CD4-positive, alpha-beta T cell treated with Interleukin-6 for 4 hours (primary cell): ENCODE data around the gene SRRM3.
"Not testable (repeated sequence)": the region's sequence is repeated elsewhere in the genome, so short reads cannot be mapped to it uniquely, and the experiment has no call there.

ENCODE experiments used
- DNase-seq: peaks from one replicate; pipeline ENCODE4 v3.0.0-alpha.2; 2020; ENCODE audit warnings: mixed read lengths

SRRM3 gene

GRCh38 chr7:76292911-76293310, 91.2 kb downstream of the SRRM3 start:
- not testable (repeated sequence) for DNase-seq

GRCh38 chr7:76293407-76293901, 91.8 kb downstream of the SRRM3 start:
- no peak for DNase-seq

- no peak for DNase-seq
Measured at GRCh38 chr7:76294344-76295024, 92.8 kb downstream of the SRRM3 start.

GRCh38 chr7:76296743-76297740, 95.3 kb downstream of the SRRM3 start:
- DNase-seq, result no peak

- no peak for DNase-seq
Measured at GRCh38 chr7:76300166-76300731, 98.6 kb downstream of the SRRM3 start.

- no peak for DNase-seq
Measured at GRCh38 chr7:76301000-76301399, 99.3 kb downstream of the SRRM3 start.

GRCh38 chr7:76302347-76303201, 100.9 kb downstream of the SRRM3 start, which contains the start of gene HSPB1:
HSPB1 (plus strand) TSS chr7:76302673; CDS start chr7:76302713, 40 bp downstream.
- peak; percentile 83 for DNase-seq

- DNase-seq, result peak; percentile 86
Measured at GRCh38 chr7:76303202-76304147, 101.8 kb downstream of the SRRM3 start.

- DNase-seq, result no peak
Measured at GRCh38 chr7:76304888-76305375, 103.2 kb downstream of the SRRM3 start.

- not testable (repeated sequence) for DNase-seq
Measured at GRCh38 chr7:76308874-76309273, 107.2 kb downstream of the SRRM3 start.

- not testable (repeated sequence) for DNase-seq
Measured at GRCh38 chr7:76309341-76310101, 107.8 kb downstream of the SRRM3 start.

- DNase-seq, result no peak
Measured at GRCh38 chr7:76310102-76310957, 108.6 kb downstream of the SRRM3 start.

- DNase-seq, result not testable (repeated sequence)
Measured at GRCh38 chr7:76311838-76312237, 110.1 kb downstream of the SRRM3 start.

- peak; percentile 98 for DNase-seq
Measured at GRCh38 chr7:76314042-76314721, 112.5 kb downstream of the SRRM3 start.

- not testable (repeated sequence) for DNase-seq
Measured at GRCh38 chr7:76314740-76315139, 113.0 kb downstream of the SRRM3 start.

GRCh38 chr7:76315364-76315763, 113.7 kb downstream of the SRRM3 start:
- no peak for DNase-seq

- DNase-seq, result no peak
Measured at GRCh38 chr7:76316984-76317781, 115.5 kb downstream of the SRRM3 start.
